Stimulated activated CD8-positive, alpha-beta memory T cell treated with anti-CD3 and anti-CD28 coated beads, Interleukin-15, amount 100 ng/mL, for 24 hours (primary cell): Measurements from ENCODE around the gene CALHM5.
A peak's percentile ranks its signal among the peaks of the same experiment; 100 is the strongest.

Experiments used
- DNase-seq: peaks from one replicate; pipeline ENCODE4 v3.0.0-alpha.2; 2020; ENCODE audit warnings: low read depth

The CALHM5 gene

DNA sequence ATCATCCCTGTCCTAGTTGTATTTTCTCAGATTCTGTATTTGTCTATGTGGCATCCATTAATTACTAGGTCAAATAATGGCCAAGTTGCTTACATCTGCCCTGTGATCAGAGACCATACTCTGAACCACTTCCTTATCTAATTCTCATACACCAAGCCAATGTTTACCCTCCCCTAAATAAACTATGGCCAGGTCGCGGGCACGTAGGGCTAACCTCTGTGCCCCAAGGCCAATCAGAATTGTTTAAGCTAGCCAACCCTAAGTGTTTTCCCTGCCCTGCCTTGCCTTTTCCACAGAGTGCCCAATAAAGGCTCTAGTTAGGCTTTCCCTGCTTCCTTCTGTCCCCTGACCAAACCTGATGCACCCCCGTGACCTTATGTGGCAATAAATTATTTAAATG, 39.4 kb downstream of the CALHM5 start:
- no peak for DNase-seq

DNA sequence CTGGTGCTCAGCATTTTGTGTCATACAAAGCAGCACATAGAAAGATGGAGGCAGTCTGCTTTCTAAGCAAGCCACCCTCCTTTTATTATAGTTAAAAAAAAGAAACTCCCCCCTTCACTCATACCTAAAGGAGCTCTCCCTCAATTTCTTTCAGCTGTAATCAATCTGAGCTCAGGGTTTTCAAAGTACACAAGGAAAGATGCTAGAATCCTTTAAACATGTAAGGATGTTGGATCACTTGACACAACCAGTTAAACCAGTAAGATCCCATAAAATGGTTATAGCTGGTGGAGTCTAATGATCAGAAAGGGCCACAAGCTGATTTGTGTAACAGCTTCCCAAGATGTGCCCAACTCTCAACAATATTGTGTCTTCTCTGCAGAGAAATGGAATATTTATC, 42.0 kb downstream of the CALHM5 start, which contains the start of gene CALHM4:
Gene CALHM4, plus strand, starts transcription at position 301 of the 400 bp plus-strand sequence. Its CDS starts 43 bp downstream, at position 344.
- DNase-seq, result no peak

DNA sequence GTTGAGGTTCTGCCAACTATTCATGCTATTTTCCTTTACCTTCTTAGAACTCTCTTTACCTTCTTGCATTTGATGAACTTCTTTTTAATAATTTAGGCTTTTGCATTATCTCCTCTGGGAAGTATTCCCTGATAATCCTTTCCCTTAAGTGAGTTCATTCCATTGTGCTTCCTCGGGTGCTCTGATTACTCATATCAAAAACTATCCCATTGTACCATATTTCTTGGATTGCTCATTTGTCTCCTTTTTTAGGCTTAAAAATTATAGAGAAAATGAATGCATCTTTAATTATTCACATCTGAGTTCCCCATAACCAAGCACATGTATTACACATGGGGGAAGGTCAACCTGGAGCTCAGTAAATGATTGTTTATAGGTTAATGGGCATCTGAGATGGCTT, 44.6 kb downstream of the CALHM5 start:
- no peak for DNase-seq

DNA sequence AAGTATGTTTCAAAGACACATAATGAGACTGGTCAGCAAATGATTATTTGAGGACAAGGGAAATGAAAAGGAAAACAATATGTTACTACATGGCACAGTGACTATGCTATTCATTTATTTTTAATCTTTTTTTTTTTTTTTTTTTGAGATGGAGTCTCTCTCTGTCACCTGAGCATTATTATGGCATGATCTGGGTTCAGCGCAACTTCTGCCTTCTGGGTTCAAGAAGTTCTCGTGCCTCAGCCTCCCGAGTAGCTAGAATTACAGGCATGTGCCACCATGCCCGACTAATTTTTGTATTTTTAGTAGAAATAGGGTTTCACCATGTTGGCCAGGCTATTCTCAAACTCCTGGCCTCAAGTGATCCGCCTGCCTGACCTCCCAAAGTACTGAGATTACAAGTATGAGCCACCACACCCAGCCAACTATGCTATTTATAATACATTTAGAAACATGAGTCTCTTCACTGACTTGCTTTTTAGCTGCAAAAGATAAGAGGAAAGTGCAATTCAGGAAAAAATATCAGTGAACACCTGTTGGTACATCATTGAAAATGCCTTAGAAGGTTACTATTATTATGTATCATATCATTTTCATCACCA, 45.5 kb downstream of the CALHM5 start:
- DNase-seq, result no peak

DNA sequence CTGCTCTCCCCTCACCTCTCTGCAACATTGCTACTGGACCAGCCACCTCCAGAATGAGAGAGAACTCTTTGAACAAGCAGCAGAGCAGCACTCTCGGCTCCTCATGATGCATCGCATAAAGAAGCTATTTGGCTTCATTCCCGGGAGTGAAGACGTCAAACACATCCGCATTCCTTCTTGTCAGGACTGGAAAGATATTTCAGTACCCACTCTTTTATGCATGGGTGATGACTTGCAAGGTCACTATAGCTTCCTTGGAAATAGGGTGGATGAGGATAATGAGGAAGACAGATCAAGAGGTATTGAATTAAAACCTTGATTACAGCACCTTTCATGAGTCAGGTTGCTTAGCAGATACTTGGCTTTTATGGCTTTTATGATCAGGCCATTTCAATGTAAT, 46.5 kb downstream of the CALHM5 start:
- no peak for DNase-seq

DNA sequence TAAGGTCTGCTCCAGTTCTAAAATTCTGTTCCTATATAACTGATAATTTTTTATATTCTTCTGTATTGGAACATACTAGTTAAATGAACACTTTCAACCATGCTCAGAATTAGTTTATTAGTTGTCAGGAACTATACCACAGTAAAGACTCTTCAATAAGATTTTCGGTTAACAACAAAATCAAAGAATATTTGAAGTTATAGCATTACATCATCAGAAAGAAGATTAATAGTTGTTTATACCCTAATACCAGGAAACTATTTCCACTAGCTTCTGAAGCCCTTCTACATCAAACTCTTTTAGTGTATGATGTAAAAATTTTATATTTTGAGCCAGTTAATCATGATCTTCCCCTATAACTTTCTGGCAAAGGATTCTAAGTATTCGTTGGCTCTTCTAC, 48.7 kb downstream of the CALHM5 start:
- no peak for DNase-seq

DNA sequence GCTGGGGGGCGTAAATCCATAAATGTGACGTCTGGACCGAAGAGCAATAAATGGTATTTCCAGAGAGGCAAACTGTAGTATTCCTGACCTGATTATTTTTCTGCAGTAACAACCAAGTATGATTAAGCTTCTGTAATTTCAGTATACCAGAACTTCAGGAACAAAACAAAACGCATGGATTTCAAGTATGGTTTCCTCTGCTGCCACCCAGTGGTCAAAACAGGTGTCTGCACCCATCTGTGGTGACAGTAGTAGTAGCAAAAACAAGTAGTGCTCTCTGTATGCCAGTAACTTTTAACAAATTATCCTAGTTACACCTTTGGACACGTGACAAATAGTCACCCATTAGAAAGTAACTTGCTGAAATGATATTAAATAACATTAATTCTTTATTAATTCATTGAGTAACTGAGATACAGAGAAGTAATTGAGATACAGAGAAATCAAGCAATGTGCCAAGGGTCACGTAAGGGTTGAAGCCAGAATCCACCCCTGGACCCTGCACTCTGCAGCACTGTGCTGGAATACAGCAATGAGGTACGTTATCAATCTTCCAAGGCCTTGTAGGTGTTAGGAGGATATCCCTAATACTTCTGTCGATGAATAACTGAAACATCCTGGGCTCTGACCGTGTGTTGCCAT, 50.1 kb downstream of the CALHM5 start:
- DNase-seq, result peak; percentile 23

DNA sequence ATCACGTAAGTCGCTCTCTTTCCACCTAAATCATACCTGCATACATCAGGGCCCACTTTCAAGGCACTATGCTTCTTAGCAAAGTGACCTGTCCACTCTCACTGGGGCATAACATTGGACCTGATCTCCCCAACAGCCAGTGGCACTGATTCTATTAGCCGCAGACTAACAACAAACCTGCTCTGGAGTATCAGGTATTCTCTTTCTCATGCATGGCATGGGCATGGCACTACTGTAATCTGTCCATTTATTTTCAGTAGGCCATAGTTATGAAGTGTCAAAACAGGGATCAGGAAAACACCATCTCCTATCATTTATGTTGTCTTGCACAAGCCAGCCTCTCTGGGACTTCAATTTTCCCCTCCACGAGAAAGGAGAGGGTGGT, 50.6 kb downstream of the CALHM5 start:
- no peak for DNase-seq

DNA sequence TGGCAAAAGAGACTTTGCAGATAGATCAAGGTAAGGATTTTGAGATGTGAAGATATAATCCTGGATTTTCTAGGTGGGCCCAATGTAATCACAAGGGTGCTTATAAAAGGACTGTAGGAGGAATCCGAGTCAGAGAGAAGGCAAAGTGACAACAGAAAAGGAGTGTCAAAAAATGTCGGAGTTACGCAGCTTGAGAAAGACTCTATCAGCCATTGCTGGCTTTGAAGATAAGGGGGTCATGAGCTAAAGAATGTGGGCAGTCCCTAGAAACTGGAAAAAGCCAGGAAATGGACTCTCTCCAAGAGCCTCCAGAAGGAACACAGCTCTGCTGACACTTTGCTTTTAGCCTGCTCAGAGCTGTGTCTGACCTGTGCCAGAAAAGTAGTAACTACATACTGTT, 51.2 kb downstream of the CALHM5 start:
- no peak for DNase-seq

DNA sequence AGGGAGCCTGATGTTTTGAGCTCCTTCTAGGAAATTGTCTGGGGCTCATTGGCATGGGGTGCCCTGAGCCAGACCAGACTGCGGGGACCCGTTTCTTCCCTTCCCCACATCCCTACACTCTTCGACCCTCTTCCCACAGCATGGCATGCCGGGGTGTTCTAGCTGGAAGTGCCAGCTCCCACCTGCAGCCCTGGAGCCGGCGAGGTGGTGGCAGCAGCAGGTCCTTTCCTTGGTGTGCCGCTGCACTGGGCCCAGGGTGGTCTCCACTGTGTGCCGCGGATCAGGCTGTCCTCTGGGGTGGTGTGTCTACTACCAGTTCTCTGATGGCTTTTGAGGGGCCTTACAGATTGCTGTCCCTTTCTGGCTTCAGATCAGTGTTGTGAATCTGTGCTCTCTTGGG, 52.4 kb downstream of the CALHM5 start:
- no peak for DNase-seq

DNA sequence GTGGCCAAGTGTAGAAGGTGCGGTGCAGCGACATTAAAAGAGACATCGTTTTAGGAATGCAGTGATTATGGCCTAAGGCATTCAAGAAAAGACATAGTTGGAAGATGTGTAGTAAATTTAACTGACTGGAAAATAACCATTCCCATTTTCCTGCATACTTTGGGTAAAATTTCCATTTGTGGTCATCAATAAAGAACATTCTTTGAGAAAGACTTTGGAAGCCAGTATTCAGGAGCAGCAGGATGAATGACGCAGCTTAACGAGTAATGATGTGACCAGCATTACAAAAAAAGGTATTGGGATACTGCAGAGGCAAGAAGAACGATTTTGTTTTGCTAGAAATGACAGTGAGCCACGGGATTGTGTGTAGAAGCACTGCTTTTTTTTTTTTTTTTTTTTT, 52.9 kb downstream of the CALHM5 start:
- no peak for DNase-seq

DNA sequence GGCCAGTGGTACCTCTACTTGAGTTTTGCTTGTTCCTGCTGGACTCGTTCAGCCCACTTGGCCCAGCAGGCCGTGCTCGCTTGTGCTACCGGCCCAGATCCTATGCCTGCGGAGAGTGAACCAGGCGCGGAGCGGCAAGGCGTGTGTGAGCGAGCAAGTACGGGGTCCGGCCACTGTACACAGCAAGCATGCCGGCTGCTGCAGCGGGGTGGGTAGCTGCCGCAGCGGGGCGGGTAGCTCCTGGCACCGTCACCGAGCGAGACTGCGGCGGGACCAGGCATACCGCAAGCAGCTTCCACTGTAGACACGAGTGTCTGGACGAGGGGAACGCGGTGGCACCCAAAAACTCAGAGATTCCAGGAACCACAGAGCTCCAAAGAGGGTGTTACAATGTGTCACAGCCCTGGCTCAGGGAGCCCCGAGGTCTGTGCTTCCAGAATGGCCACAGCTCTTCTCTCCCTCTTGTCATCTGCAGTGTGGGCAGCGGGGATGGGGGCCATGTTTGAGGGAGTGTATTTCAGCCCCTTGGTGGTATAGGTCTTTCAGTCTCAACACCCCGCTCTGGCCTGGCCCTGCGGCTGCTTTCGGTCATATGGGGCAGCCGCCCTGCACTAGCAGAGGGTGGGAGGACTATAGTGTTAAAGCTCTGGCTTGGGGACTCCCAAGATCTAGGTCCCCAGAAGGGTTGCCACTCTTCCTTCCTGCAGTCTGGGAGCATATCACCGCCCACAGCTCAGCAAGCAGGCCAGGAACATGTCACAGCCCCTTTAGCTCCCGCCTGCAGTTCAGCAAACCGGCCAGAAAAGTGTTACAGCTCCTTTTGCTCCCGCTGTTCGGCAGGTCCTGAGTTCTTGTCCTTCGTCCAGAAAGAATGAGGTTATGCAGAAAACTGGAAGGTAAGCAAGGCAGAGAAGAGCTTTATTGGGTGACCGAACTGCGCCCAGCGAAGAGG, 53.8 kb downstream of the CALHM5 start:
- DNase-seq, result no peak

DNA sequence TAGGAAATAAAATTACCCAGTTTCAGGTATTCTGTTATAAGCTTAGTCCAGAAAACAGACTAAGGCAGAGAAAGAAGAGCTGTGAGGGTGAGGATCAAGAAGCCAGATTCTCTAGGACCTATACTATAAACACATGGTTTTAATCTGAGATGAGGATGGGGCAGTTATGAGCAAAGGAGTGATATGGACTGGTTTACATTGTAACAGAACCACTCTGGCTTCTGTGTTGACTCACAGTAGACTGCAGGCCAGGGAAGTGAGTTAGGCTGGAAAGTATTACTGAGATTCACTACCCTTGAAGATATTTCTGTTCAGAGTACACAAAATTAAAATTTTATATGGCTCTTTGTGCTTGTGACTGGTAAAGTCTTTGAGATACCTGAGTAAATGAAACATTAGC, 56.7 kb downstream of the CALHM5 start:
- DNase-seq, result no peak

DNA sequence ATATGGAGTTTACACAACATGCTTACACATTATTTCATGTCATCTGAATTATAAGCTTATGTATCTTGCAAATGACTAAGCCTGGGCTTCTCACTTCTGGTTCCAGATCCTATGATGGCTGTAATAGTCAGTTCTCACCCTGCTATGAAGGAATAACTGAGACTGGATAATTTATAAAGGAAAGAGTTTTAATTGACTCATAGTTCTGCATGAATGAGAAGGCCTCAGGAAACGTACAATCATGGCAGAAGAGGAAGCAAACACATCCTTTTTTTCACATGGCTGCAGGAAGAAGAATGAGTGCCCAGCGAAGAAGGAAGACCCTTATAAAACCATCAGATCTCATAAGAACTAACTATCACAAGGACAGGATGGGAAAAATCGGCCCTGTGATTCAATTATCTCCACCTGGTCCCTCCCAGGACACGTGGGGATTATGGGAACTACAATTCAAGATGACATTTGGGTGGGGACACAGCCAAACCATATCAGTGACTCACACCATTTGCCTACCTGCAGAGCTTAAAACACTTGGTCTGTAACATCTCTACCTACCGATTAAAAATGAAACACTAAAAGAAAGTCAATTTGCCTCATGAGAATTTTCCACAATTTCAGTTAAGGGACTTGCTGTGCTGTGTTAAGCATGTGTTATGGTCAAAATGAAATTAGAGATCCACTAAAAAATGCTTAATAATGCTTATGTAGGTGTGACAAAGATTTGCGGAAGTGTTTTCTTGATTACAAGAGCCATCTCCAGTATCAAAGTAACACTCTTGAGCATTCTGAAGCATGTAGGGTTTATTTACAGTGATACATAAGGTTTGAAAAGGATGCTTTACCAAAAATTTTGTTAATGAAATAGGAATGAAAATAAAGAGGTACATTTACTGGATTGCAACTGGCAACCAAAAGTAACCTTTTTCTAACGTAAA, 57.6 kb downstream of the CALHM5 start:
- no peak for DNase-seq

DNA sequence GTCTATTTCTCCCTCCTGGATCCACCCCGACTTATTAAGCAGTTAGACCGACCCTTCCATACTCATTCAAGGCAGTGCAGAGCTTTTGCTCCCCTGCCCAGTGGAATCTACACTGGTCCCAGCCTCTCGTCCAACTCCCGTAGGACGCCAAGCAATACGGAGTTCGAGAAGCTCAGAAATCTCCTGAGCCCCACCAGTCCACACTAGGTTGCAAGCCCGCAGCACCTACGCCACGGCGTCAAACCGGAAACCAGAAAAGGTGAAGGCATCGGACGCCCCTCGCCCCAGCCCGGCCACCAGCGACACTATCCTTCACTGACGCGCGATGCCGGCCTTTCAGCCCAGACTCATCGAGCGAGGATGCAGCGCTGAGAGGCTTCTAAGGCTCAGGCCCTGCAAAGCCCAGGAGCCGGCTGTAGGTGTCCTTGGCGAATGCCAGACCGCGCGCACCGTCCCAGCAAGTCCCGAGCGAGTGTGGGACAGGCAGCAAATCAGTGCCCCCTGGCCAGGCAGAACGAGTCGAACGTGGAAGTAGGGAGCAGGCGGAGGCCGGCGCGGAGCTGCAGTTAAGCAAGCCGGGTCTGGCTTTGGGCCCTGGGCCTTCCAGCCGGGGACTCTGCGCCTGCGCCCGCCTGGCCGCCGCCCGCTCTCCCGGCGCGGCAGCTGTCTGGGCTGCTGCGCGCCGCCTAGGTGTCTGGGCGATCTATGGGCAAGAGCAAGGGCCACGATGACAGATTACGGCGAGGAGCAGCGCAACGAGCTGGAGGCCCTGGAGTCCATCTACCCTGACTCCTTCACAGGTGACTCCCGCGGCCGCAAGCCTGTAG, 59.6 kb downstream of the CALHM5 start, which contains the start of gene RWDD1:
Gene RWDD1, plus strand, starts transcription at position 649 of the 827 bp plus-strand sequence. Its CDS starts 79 bp downstream, at position 728.
- DNase-seq, result peak; percentile 86

DNA sequence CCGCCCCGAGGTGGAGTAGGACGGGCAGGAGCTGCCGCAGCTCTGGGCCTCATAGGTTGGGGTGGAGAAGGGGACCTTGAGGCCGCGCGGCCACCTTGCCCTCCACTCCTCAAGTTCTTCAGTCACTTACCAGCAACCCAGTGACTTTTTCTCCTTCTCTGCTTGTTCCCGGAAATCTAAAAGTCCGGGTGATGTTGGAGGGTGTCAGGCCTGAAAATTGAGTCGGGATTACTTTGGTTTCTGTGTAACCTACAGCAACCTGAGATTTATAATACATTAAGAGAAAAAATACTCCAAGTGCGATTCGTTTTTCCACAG, 60.2 kb downstream of the CALHM5 start:
- no peak for DNase-seq

DNA sequence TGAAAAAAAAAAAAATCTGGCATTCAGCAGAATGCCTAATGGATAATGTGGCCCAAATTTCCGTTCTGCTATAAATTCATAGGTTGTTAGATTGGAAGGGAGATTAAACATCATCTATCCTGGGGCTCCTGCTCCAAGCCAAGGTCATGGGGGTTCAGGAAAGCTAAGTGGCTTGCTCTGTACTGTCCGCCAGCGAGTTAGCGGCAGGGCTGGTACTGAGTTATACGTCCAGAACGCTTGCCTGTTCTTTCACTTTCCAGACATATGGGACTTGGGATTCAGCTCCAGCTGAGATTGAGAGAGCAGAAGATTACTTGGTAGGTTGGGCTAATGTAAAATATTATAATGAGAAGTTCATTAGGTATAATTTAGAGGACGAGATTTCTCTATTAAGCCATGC, 60.7 kb downstream of the CALHM5 start:
- no peak for DNase-seq
